ENCODE data around the gene SMAD3.

Gene SMAD3

GRCh38 chr15:67207555-67208207, 142.3 kb downstream of the SMAD3 start:
- DNase-seq = no peak

GRCh38 chr15:67208396-67208795, 143.0 kb downstream of the SMAD3 start:
- no peak for DNase-seq

- DNase-seq = no peak
Measured at GRCh38 chr15:67210555-67211168, 145.3 kb downstream of the SMAD3 start.

- DNase-seq = no peak
Measured at GRCh38 chr15:67212684-67213367, 147.4 kb downstream of the SMAD3 start.

- no peak for DNase-seq
Measured at GRCh38 chr15:67215102-67215501, 149.7 kb downstream of the SMAD3 start.

DNA sequence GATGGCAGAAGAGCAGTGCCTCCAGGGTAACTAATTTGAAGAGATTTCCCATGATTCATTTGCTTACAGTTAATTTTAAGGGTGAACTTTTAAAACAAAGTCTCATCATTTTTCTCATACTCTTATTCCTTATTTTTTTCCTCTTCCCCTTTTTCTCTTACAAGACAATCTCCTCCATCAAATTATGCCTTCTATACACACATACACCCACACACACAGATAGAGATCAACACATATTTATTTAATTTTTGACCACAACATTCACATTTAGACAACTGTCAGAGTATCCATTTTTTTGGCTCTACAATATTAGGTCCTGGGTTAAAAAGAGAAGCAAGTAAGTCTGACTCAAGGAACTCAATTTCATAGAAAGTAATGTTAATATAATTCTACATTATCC, 151.5 kb downstream of the SMAD3 start:
- DNase-seq = no peak

DNA sequence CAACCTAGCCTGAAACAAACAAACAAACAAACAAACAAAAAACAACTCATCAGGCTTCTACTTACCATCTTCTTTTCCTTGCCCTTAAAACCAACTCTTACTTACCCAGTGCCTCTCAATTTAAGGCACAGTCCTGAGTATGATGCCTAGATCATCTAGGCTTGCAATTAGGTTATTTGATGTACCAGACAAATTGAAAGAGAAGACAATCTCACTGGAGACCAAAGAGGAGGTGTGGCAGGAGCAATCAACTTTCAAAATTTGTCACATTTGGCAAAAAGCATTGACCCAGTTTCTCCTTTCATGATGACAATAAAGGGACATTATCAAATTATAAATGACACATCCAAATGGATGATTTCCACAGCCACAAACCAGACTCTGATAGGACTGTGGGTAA, 153.0 kb downstream of the SMAD3 start:
- DNase-seq = no peak

- DNase-seq = no peak
Measured at GRCh38 chr15:67219288-67219687, 153.9 kb downstream of the SMAD3 start.

- no peak for DNase-seq
Measured at GRCh38 chr15:67224889-67225288, 159.5 kb downstream of the SMAD3 start.

DNA sequence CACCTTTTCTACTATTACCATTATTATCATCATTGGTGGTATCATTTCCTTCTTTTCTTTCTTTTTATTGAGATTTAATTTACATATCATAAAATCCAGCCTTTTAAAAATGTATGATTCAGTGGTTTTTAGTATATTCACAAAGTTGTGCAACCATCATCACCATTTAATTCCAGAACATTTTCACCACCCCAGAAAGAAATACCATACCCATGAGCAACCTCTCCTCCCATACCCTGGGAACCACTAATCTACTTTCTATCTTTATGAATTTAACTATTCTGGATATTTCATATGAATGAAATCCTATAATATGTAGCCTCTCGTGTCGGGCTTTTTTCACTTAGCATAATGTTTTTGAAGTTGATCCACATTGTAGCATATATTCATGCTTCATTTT, 159.9 kb downstream of the SMAD3 start:
- no peak for DNase-seq

- no peak for DNase-seq
Measured at GRCh38 chr15:67227431-67227830, 162.0 kb downstream of the SMAD3 start.

DNA sequence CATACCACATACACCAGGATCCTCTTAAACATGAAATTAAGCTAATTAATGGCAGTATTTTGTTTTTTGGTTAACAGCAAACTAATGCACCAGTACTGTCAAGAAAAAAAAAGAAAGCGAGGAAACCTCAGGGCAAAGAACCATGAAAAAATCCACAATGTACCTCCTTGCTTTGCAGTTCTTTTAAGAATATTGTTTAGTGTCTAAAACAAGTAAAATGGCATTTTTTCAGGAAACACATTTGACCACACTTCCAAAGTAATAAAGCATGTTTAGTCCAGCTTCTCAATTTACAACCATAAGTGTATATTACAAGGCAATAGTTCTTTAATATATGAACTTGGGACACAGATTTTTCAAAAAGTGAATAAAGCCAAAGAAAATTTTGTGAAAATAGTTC, 162.4 kb downstream of the SMAD3 start:
- DNase-seq = no peak

- no peak for DNase-seq
Measured at GRCh38 chr15:67228286-67228685, 162.9 kb downstream of the SMAD3 start.

DNA sequence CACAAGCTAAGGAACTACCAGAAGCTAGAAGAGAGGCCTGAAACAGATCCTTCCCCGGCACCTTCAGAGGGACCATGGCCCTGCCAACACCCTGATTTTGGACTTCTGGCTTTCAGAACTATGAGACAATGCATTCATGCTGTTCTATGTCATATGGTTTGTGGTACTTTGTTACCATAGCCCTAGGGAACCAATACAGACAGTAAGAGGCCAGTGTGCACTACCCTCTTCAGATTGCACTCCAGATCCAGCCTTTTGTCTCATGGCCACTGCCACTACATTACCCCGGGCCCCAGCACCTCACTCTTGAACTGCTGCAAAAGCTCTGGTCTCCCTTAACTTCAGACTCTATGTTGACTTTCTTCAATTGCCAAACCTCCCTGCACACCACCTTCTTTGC, 165.1 kb downstream of the SMAD3 start:
- DNase-seq = no peak

GRCh38 chr15:67232591-67232990, 167.2 kb downstream of the SMAD3 start:
- no peak for DNase-seq

DNA sequence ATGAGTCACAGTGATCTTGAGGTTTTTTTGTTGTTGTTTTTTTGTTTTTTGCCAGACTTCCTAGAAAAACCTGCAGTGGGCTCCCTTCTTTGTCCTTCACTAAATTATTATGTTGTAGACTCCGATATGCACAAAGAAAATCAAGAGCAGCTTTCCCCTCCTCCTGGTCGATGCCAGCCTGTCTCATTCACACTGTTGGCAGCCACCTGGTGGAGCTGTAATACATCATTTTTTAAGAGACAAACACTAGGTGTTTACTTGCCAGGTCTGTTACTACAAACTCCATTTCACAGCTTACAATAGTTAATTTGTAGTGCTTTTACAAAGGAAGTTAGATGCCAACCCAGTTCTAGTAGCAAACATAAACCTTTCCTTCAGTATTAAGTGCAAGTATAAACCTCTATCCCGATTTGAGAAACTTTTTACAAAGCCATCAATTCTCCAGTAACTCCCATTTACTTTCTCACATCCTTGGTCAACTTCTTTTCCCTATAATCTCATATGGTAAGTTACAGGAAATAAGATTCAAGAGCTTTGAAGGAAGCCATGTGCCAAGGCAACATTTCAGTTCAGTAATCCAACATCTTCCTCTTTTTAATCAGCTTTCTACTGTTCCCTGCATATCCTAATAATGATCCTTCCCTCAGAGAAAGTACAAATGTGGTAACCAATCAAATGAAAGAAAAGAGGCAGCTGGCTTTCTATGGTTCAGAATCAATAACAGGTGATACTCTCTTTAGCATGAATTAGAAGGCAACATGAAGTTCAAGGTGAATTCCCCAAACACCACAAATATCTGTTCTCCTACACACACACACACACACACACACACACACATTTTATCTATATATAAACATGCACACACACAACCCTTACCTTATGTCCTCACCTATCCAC, 175.1 kb downstream of the SMAD3 start:
- DNase-seq = peak; percentile 35

DNA sequence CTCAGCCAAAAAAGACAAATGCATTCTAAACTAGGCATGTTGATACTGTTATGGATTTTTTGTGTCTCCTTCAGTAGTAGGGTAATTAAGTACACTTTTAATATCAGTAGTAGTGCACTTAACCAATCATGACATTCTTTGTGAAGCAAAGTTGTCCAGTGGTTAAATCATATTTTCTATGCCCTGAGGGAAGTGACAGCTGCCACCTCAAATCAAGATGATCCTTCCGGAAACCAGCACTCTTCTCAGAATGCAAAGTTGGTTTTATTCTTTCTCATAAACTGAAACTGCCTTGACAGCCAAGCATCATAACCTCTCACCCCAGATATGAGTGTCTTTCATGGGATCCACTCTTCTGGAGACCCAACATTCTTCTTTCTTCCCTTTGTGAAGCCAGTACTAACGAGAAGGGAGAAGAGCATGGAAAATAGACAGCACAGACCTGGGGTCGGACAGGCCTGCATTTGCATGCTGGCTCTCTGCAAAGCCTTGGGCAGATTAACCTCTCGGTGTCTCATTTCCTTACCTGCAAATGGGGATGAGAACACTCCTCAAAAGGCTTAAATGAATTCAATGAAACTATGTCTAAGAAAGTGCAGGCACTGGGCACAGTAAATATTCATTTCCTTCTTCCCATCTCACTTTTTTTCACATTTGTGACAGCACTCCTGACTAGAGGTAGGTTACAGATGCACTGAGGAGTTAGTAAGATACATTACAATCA, 175.9 kb downstream of the SMAD3 start:
- no peak for DNase-seq

GRCh38 chr15:67242708-67243111, 177.3 kb downstream of the SMAD3 start:
- DNase-seq = no peak

All from NCI-H1694 treated with DMSO at 0.1 percent for 48 hours (cell line).